B cell (primary cell): ENCODE measurements around the gene CCL28.

Experiments
- CTCF ChIP-seq: fragments of 200-600 bp; IDR thresholded peaks from one replicate; pipeline ENCODE4 v1.8.0; 2022; ENCODE audit warnings: antibody characterized with exemption, mild to moderate bottlenecking
- EZH2 ChIP-seq: IDR thresholded peaks from 2 replicates; pipeline ENCODE4 v1.6.1; 2012; ENCODE audit warnings: borderline replicate concordance, low read depth, mild to moderate bottlenecking, moderate library complexity, low read length; ENCODE audit not compliant: insufficient read depth, poor library complexity, severe bottlenecking

GRCh38 chr5:43427306-43427705 is 15.1 kb upstream of the CCL28 start:
- TF ChIP-seq CTCF = no peak
- TF ChIP-seq EZH2 = no peak
